OCI-LY1 (cell line): Measurements from ENCODE around the gene HOXA4.

Source experiments
- H2AFZ ChIP-seq: fragments of 200-600 bp; sonication (generic), shearing (Covaris generic); 2 replicates; pipeline ENCODE4 v1.6.0; 2014; ENCODE audit warnings: antibody characterized with exemption, mild to moderate bottlenecking, low read length
- H3F3A ChIP-seq: fragments of 200-600 bp; sonication (generic), shearing (Covaris generic); 2 replicates; pipeline ENCODE4 v1.6.0; 2014; ENCODE audit warnings: mild to moderate bottlenecking, antibody characterized with exemption, low read length, moderate library complexity; ENCODE audit not compliant: insufficient read depth
- H3K27ac ChIP-seq: fragments of 200-600 bp; sonication (generic); 2 replicates; pipeline ENCODE4 v1.5.1; 2014; ENCODE audit warnings: low read length, mixed run types, mild to moderate bottlenecking, low read depth; ENCODE audit not compliant: poor library complexity, severe bottlenecking
- H3K27me3 ChIP-seq: fragments of 200-600 bp; sonication (generic); 2 replicates; pipeline ENCODE4 v1.6.0; 2014; ENCODE audit warnings: antibody characterized with exemption, mild to moderate bottlenecking, low read length, moderate library complexity; ENCODE audit not compliant: insufficient read depth
- H3K36me3 ChIP-seq: fragments of 200-600 bp; sonication (generic); 2 replicates; pipeline ENCODE4 v1.6.1; 2014; ENCODE audit warnings: mild to moderate bottlenecking, antibody characterized with exemption, low read length, moderate library complexity, mixed read lengths; ENCODE audit not compliant: insufficient read depth
- H3K4me1 ChIP-seq: fragments of 200-600 bp; sonication (generic); 2 replicates; pipeline ENCODE4 v1.5.1; 2014; ENCODE audit warnings: mild to moderate bottlenecking, low read length, moderate library complexity; ENCODE audit not compliant: insufficient read depth, severe bottlenecking
- H3K4me2 ChIP-seq: fragments of 200-600 bp; sonication (generic), shearing (Covaris generic); 2 replicates; pipeline ENCODE4 v1.6.1; 2014; ENCODE audit warnings: low read length
- H3K4me3 ChIP-seq: fragments of 200-600 bp; sonication (generic); 2 replicates; pipeline ENCODE4 v1.5.1; 2014; ENCODE audit warnings: low read length, low read depth, mild to moderate bottlenecking, mixed read lengths; ENCODE audit not compliant: poor library complexity, severe bottlenecking
- H3K79me2 ChIP-seq: fragments of 200-600 bp; shearing (Covaris generic); 2 replicates; pipeline ENCODE4 v1.6.1; 2016; ENCODE audit warnings: mixed run types, low read length, mixed read lengths; ENCODE audit not compliant: insufficient read depth
- H3K9ac ChIP-seq: fragments of 200-600 bp; sonication (generic), shearing (Covaris generic); 2 replicates; pipeline ENCODE4 v1.6.1; 2014; ENCODE audit warnings: mild to moderate bottlenecking, low read length, mixed read lengths
- H3K9me2 ChIP-seq: fragments of 200-600 bp; sonication (generic), shearing (Covaris generic); 2 replicates; pipeline ENCODE4 v1.6.1; 2014; ENCODE audit warnings: low read depth, mild to moderate bottlenecking, low read length, mixed read lengths
- H3K9me3 ChIP-seq: fragments of 200-600 bp; shearing (Covaris generic); 2 replicates; pipeline ENCODE4 v1.6.1; 2014; ENCODE audit warnings: low read length, mixed read lengths
- H4K20me1 ChIP-seq: fragments of 200-600 bp; sonication (generic), shearing (Covaris generic); 2 replicates; pipeline ENCODE4 v1.6.0; 2016; ENCODE audit warnings: mild to moderate bottlenecking, low read length; ENCODE audit not compliant: insufficient read depth
- EZH2 ChIP-seq: fragments of 200-600 bp; sonication (generic), shearing (Covaris generic); IDR thresholded peaks from 2 replicates; pipeline ENCODE4 v1.8.0; 2017; ENCODE audit warnings: borderline replicate concordance, mixed run types, mild to moderate bottlenecking, antibody characterized with exemption, low read length, moderate library complexity, mixed read lengths
- TF ChIP-seq, protein P1 (sequence below): fragments of 200-600 bp; sonication (generic), shearing (Covaris generic); IDR thresholded peaks from 2 replicates; pipeline ENCODE4 v1.5.1; 2017; ENCODE audit warnings: mild to moderate bottlenecking, antibody characterized with exemption, low read length, moderate library complexity, mixed read lengths

Gene HOXA4

DNA sequence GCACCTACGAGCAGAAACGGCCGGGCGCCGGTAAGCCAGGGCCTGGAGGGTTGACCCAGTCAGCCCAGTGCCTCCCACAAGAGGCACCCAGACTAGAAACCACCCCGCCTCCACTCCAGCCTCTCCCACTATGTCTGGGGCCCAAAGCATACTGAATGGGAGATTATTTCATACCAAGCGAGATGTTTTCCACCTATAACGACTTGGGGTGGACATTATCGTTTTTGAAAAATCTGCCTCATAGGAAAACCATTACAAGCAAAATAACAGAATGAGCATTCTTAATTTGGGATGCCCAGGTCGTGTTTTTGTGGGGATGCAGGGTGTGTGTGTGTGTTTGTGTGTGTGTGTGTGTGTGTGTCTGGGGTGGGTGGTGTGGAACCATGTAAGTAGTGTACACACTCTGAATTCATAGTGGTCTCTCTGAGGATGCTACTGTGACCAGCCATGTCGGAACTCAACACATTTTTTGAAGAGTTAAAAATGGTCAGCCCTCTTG lies 15.4 kb upstream of the HOXA4 start:
- Histone ChIP-seq H3K36me3 (no peaks in the 10 kb centered on the region), H3K4me3 (no peak overlapping the region), H3K4me2 (no peak overlapping the region; the same call in 1 of the 2 replicates), H2AFZ (no peak overlapping the region), H3K9ac (no peak overlapping the region), H3F3A (no peaks in the 10 kb centered on the region), H3K27ac (no peak overlapping the region), H3K79me2 (no peaks in the 10 kb centered on the region), H3K4me1 (peaks cover 59% of the 10 kb centered on the region), H4K20me1 (no peaks in the 10 kb centered on the region), H3K27me3 (peaks cover 16% of the 10 kb centered on the region; the same call in 1 of the 2 replicates), H3K9me3 (no peaks in the 10 kb centered on the region), H3K9me2 (no peaks in the 10 kb centered on the region)
- no peak for TF ChIP-seq EZH2
- TF ChIP-seq, protein P1, sequence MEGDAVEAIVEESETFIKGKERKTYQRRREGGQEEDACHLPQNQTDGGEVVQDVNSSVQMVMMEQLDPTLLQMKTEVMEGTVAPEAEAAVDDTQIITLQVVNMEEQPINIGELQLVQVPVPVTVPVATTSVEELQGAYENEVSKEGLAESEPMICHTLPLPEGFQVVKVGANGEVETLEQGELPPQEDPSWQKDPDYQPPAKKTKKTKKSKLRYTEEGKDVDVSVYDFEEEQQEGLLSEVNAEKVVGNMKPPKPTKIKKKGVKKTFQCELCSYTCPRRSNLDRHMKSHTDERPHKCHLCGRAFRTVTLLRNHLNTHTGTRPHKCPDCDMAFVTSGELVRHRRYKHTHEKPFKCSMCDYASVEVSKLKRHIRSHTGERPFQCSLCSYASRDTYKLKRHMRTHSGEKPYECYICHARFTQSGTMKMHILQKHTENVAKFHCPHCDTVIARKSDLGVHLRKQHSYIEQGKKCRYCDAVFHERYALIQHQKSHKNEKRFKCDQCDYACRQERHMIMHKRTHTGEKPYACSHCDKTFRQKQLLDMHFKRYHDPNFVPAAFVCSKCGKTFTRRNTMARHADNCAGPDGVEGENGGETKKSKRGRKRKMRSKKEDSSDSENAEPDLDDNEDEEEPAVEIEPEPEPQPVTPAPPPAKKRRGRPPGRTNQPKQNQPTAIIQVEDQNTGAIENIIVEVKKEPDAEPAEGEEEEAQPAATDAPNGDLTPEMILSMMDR, result no peak

DNA sequence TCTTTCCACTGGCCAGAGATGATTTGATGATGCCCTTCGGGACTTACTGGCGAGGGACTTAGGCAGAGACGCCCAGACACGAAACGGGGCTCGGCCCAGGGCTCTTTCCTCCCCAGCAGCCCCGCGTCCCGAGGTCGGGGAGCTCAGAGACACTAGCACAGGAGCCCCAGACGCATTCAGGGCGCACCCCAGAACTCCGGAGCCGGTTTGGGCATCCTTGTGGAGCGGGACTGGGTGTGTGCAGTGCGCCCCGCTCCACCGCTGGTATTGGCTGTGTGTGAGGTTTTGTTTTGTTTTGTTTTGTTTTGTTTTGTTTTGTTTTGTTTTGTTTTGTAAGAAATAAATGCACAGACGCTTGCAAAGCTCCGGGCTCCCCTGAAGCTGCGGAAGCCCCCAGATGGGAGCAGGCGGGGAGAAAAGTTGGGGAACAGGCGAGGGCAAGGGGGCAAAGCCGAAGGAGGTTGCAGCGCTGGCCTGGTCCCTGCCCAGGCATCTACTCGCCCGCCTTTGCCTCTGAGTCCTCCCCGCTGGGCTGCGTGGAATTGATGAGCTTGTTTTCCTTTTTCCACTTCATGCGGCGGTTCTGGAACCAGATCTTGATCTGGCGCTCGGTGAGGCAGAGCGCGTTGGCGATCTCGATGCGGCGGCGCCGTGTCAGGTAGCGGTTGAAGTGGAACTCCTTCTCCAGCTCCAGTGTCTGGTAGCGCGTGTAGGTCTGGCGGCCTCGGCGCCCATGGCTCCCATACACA lies 14.8 kb upstream of the HOXA4 start:
- no peaks in the 10 kb centered on the region for H3K79me2 ChIP-seq
- H3K36me3 ChIP-seq, result no peaks in the 10 kb centered on the region
- no peaks in the 10 kb centered on the region for H3K9me3 ChIP-seq
- no peaks in the 10 kb centered on the region for H4K20me1 ChIP-seq
- H3K9ac ChIP-seq, result no peak overlapping the region
- no peak overlapping the region; the same call in 1 of the 2 replicates for H3K4me2 ChIP-seq
- TF ChIP-seq EZH2, result no peak
- TF ChIP-seq, protein P1, result no peak
- peaks cover 16% of the 10 kb centered on the region; the same call in 1 of the 2 replicates for H3K27me3 ChIP-seq
- no peak overlapping the region for H3K27ac ChIP-seq
- H3K4me1 ChIP-seq, result peaks cover 55% of the 10 kb centered on the region
- no peak overlapping the region for H2AFZ ChIP-seq
- no peak overlapping the region for H3K4me3 ChIP-seq
- no peaks in the 10 kb centered on the region for H3K9me2 ChIP-seq
- H3F3A ChIP-seq, result no peaks in the 10 kb centered on the region

DNA sequence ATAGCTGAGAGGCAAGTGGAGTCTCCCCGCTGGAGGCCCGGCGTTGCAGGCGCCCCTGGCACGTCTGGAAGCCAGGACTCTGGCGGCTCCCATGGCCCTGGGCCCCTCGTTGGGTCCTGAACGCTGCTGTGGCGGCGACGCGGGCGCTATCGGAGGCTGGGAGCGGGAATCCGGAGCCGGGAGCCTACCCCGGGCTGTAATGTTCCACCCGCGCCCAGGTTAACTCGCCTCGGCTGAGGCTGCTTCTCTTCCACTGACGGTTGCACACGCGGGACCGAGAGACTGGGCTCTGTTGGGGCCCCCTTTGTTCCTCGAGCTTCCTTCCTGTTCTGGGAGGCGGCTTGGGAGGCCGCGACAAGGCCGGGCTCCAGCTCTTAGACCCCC lies 14.2 kb upstream of the HOXA4 start:
- Histone ChIP-seq H3K36me3 (no peaks in the 10 kb centered on the region), H3K9ac (no peak overlapping the region), H3K79me2 (no peaks in the 10 kb centered on the region), H3K4me1 (peaks cover 49% of the 10 kb centered on the region), H3K4me3 (no peak overlapping the region), H3F3A (no peaks in the 10 kb centered on the region), H3K27me3 (peaks cover 16% of the 10 kb centered on the region; the same call in 1 of the 2 replicates), H2AFZ (no peak overlapping the region), H3K9me3 (no peaks in the 10 kb centered on the region), H4K20me1 (no peaks in the 10 kb centered on the region), H3K4me2 (no peak overlapping the region), H3K27ac (no peak overlapping the region), H3K9me2 (no peaks in the 10 kb centered on the region)
- TF ChIP-seq EZH2, result no peak
- TF ChIP-seq, protein P1, result no peak
